HCT116 (cell line): ENCODE results near the gene CNTNAP2.

Experiments used
- EZH2phosphoT487 ChIP-seq: fragments of 200-600 bp; IDR thresholded peaks from 2 replicates; pipeline ENCODE4 v1.6.1; 2018; ENCODE audit warnings: antibody characterized with exemption, borderline replicate concordance
- POLR2A ChIP-seq: IDR thresholded peaks from 2 replicates; pipeline ENCODE4 v1.7.0; 2011; ENCODE audit warnings: borderline replicate concordance; ENCODE audit not compliant: insufficient read depth, insufficient read length; ENCODE audit errors: extremely low read depth
- TF ChIP-seq, protein P1 (sequence below), 3 experiments: fragments of 200-600 bp in 1 of 3; sonication (generic) in 1 of 3; IDR thresholded peaks in 2 of 3; conservative IDR thresholded peaks in 1 of 3; 2 replicates each; pipeline ENCODE4 v1.5.1; 2012 to 2017; ENCODE audit warnings: low read depth in 2 of 3, low read length in 2 of 3, antibody characterized with exemption in 1 of 3, borderline replicate concordance in 1 of 3, control low read depth in 1 of 3, mild to moderate bottlenecking in 1 of 3, mixed read lengths in 1 of 3, mixed run types in 1 of 3, moderate library complexity in 1 of 3; ENCODE audit not compliant: insufficient read depth in 1 of 3

DNA sequence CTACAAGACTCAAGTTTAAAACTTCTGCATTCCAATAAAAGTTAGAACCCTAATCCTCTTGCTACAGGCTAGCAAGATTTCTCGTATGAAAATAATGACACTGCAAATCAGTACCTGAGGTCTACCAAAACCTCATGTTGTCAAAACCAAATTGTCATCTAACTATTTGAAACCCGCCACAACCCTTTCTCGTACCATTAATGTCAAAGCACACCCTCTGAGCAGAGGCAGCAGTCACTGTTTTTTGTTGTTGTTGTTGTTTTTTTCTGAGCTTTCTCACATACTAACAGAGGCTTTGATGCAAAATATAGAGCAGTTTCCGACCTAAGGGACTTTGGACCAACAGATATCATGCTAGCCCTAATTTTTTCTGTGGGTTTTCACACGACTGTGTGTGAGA, 1910.1 kb downstream of the CNTNAP2 start:
- TF ChIP-seq EZH2phosphoT487 (no peak), POLR2A (no peak)
- TF ChIP-seq, protein P1, sequence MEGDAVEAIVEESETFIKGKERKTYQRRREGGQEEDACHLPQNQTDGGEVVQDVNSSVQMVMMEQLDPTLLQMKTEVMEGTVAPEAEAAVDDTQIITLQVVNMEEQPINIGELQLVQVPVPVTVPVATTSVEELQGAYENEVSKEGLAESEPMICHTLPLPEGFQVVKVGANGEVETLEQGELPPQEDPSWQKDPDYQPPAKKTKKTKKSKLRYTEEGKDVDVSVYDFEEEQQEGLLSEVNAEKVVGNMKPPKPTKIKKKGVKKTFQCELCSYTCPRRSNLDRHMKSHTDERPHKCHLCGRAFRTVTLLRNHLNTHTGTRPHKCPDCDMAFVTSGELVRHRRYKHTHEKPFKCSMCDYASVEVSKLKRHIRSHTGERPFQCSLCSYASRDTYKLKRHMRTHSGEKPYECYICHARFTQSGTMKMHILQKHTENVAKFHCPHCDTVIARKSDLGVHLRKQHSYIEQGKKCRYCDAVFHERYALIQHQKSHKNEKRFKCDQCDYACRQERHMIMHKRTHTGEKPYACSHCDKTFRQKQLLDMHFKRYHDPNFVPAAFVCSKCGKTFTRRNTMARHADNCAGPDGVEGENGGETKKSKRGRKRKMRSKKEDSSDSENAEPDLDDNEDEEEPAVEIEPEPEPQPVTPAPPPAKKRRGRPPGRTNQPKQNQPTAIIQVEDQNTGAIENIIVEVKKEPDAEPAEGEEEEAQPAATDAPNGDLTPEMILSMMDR (IDR thresholded peaks at IDR 0.05 in 2 of 3, conservative IDR thresholded peaks at IDR 0.05 in 1 of 3; ENCODE audit: borderline replicate concordance in 1 of 3, insufficient read depth in 1 of 3, low read depth in 2 of 3, low read length in 2 of 3), result no peak
